HL-60 (cell line): ENCODE results near the gene AMDHD1.

Experiments
- GABPA ChIP-seq: IDR thresholded peaks from 2 replicates; pipeline ENCODE4 v1.6.1; 2012; ENCODE audit warnings: low read depth
- POLR2AphosphoS5 ChIP-seq: IDR thresholded peaks from 2 replicates; pipeline ENCODE4 v1.6.1; 2012; ENCODE audit warnings: low read depth
- SPI1 ChIP-seq: IDR thresholded peaks from 2 replicates; pipeline ENCODE4 v1.6.1; 2012; ENCODE audit warnings: low read depth, mild to moderate bottlenecking, borderline replicate concordance
- TF ChIP-seq, protein P1 (sequence below): IDR thresholded peaks from one replicate; pipeline ENCODE4 v1.5.1; 2011; ENCODE audit warnings: low read length, control low read depth, inconsistent platforms; ENCODE audit not compliant: insufficient read depth

GRCh38 chr12:95976416-95976832, 33.3 kb downstream of the AMDHD1 start:
- TF ChIP-seq, protein P1, sequence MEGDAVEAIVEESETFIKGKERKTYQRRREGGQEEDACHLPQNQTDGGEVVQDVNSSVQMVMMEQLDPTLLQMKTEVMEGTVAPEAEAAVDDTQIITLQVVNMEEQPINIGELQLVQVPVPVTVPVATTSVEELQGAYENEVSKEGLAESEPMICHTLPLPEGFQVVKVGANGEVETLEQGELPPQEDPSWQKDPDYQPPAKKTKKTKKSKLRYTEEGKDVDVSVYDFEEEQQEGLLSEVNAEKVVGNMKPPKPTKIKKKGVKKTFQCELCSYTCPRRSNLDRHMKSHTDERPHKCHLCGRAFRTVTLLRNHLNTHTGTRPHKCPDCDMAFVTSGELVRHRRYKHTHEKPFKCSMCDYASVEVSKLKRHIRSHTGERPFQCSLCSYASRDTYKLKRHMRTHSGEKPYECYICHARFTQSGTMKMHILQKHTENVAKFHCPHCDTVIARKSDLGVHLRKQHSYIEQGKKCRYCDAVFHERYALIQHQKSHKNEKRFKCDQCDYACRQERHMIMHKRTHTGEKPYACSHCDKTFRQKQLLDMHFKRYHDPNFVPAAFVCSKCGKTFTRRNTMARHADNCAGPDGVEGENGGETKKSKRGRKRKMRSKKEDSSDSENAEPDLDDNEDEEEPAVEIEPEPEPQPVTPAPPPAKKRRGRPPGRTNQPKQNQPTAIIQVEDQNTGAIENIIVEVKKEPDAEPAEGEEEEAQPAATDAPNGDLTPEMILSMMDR, result no peak
- TF ChIP-seq POLR2AphosphoS5 (no peak), SPI1 (no peak), GABPA (no peak)
